ENCODE data around the gene HMCN1. TPM values are rescaled to one million over a fixed set of nuclear protein-coding genes. Genes with fewer than 3 reads are reported as not detected.

The HMCN1 gene
- polyA plus RNA-seq, 1 donor from 2014 or later: 0.66 TPM

DNA sequence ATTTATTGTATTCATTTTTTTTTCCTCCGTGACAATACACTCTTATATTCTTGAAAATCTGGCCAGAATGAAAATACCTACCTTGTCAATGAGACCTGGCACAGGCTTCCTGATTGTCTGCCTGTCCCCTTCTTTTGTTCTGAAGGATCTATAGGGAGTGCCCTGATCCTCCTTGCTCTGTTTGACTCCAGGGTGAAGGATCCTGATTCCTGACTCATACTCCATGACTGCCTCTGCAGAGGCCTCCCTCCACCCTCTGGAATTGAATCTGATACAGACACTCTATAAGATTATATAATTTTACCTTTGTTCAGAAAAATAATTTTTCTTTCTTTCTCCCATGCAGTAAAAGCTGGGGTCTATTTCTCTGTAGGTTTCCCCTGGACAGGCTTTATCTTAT, 116.2 kb downstream of the HMCN1 start:
- no peak overlapping the region for H3K27ac ChIP-seq (ENCODE audit: low read length)
- H3K9ac ChIP-seq (ENCODE audit: low read length): no peak overlapping the region
- H2AFZ ChIP-seq (ENCODE audit: low read depth, low read length): no peak overlapping the region
- H3K4me3 ChIP-seq (ENCODE audit: low read length): no peak overlapping the region
- no peaks in the 10 kb centered on the region for H3K36me3 ChIP-seq (ENCODE audit: insufficient read depth, low read length)
- H3K4me2 ChIP-seq (ENCODE audit: low read length): no peak overlapping the region
- no peaks in the 10 kb centered on the region for H3K27me3 ChIP-seq (ENCODE audit: insufficient read depth, low read depth, low read length)
- H3K9me2 ChIP-seq (ENCODE audit: insufficient read depth, low read length): no peaks in the 10 kb centered on the region
- no peaks in the 10 kb centered on the region for H3K79me2 ChIP-seq (replicated peaks; ENCODE audit: insufficient read depth, low read length)
- no peaks in the 10 kb centered on the region for H3K9me3 ChIP-seq (ENCODE audit: low read length)
- TF ChIP-seq POLR2AphosphoS5 (IDR thresholded peaks at IDR 0.05): no peak
- TF ChIP-seq RAD21 (conservative IDR thresholded peaks at IDR 0.05): no peak
- TF ChIP-seq SMC3 (conservative IDR thresholded peaks at IDR 0.05; ENCODE audit: poor library complexity): no peak
- TF ChIP-seq TAF1 (IDR thresholded peaks at IDR 0.05; ENCODE audit: low read depth): no peak
- TF ChIP-seq, protein P1, sequence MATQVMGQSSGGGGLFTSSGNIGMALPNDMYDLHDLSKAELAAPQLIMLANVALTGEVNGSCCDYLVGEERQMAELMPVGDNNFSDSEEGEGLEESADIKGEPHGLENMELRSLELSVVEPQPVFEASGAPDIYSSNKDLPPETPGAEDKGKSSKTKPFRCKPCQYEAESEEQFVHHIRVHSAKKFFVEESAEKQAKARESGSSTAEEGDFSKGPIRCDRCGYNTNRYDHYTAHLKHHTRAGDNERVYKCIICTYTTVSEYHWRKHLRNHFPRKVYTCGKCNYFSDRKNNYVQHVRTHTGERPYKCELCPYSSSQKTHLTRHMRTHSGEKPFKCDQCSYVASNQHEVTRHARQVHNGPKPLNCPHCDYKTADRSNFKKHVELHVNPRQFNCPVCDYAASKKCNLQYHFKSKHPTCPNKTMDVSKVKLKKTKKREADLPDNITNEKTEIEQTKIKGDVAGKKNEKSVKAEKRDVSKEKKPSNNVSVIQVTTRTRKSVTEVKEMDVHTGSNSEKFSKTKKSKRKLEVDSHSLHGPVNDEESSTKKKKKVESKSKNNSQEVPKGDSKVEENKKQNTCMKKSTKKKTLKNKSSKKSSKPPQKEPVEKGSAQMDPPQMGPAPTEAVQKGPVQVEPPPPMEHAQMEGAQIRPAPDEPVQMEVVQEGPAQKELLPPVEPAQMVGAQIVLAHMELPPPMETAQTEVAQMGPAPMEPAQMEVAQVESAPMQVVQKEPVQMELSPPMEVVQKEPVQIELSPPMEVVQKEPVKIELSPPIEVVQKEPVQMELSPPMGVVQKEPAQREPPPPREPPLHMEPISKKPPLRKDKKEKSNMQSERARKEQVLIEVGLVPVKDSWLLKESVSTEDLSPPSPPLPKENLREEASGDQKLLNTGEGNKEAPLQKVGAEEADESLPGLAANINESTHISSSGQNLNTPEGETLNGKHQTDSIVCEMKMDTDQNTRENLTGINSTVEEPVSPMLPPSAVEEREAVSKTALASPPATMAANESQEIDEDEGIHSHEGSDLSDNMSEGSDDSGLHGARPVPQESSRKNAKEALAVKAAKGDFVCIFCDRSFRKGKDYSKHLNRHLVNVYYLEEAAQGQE (IDR thresholded peaks at IDR 0.05; ENCODE audit: borderline replicate concordance): no peak
- TF ChIP-seq EP300 (conservative IDR thresholded peaks at IDR 0.05; ENCODE audit: poor library complexity, severe bottlenecking): no peak
- no peak for TF ChIP-seq EZH2 (IDR thresholded peaks at IDR 0.05; ENCODE audit: borderline replicate concordance, insufficient read depth, low read length, poor library complexity, severe bottlenecking)
- TF ChIP-seq MXI1 (conservative IDR thresholded peaks at IDR 0.05; ENCODE audit: poor library complexity, severe bottlenecking): no peak
- TF ChIP-seq, protein P2, sequence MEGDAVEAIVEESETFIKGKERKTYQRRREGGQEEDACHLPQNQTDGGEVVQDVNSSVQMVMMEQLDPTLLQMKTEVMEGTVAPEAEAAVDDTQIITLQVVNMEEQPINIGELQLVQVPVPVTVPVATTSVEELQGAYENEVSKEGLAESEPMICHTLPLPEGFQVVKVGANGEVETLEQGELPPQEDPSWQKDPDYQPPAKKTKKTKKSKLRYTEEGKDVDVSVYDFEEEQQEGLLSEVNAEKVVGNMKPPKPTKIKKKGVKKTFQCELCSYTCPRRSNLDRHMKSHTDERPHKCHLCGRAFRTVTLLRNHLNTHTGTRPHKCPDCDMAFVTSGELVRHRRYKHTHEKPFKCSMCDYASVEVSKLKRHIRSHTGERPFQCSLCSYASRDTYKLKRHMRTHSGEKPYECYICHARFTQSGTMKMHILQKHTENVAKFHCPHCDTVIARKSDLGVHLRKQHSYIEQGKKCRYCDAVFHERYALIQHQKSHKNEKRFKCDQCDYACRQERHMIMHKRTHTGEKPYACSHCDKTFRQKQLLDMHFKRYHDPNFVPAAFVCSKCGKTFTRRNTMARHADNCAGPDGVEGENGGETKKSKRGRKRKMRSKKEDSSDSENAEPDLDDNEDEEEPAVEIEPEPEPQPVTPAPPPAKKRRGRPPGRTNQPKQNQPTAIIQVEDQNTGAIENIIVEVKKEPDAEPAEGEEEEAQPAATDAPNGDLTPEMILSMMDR (IDR thresholded peaks at IDR 0.05; ENCODE audit: poor library complexity, severe bottlenecking): no peak
- H3F3A ChIP-seq (ENCODE audit: insufficient read depth, low read length, poor library complexity, severe bottlenecking): no peaks in the 10 kb centered on the region
- no peaks in the 10 kb centered on the region for H4K20me1 ChIP-seq (ENCODE audit: insufficient read depth)

DNA sequence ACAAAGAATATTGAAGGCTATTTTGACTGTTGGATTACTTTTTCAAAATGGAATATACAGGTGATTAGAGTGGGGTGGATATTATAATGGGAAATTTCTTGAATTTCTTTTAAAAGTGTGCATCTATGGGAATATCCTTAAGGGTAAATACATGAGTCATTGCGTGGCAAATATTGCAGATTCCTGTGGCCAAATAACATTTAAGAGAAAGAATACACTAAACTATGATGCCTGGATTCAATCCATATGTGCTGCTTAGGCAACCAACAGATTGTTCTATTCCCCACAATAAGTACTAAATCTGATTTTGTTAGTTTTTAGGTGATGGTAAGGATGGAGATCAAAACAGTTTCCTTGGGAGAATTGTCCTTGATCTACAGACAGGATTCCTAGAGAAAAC, 119.5 kb downstream of the HMCN1 start:
- H3F3A ChIP-seq (ENCODE audit: insufficient read depth, low read length, poor library complexity, severe bottlenecking): no peaks in the 10 kb centered on the region
- no peaks in the 10 kb centered on the region for H3K9me3 ChIP-seq (ENCODE audit: low read length)
- no peaks in the 10 kb centered on the region for H3K79me2 ChIP-seq (replicated peaks; ENCODE audit: insufficient read depth, low read length)
- no peaks in the 10 kb centered on the region for H4K20me1 ChIP-seq (ENCODE audit: insufficient read depth)
- H3K27ac ChIP-seq (ENCODE audit: low read length): no peak overlapping the region
- H2AFZ ChIP-seq (ENCODE audit: low read depth, low read length): no peak overlapping the region
- H3K9me2 ChIP-seq (ENCODE audit: insufficient read depth, low read length): no peaks in the 10 kb centered on the region
- H3K36me3 ChIP-seq (ENCODE audit: insufficient read depth, low read length): no peaks in the 10 kb centered on the region
- no peaks in the 10 kb centered on the region for H3K27me3 ChIP-seq (ENCODE audit: insufficient read depth, low read depth, low read length)
- no peak for TF ChIP-seq TAF1 (IDR thresholded peaks at IDR 0.05; ENCODE audit: low read depth)
- TF ChIP-seq, protein P1 (IDR thresholded peaks at IDR 0.05; ENCODE audit: borderline replicate concordance): no peak
- no peak for TF ChIP-seq EP300 (conservative IDR thresholded peaks at IDR 0.05; ENCODE audit: poor library complexity, severe bottlenecking)
- TF ChIP-seq EZH2 (IDR thresholded peaks at IDR 0.05; ENCODE audit: borderline replicate concordance, insufficient read depth, low read length, poor library complexity, severe bottlenecking): no peak
- no peak for TF ChIP-seq POLR2AphosphoS5 (IDR thresholded peaks at IDR 0.05)
- no peak for TF ChIP-seq MXI1 (conservative IDR thresholded peaks at IDR 0.05; ENCODE audit: poor library complexity, severe bottlenecking)
- TF ChIP-seq, protein P2 (IDR thresholded peaks at IDR 0.05; ENCODE audit: poor library complexity, severe bottlenecking): no peak
- TF ChIP-seq RAD21 (conservative IDR thresholded peaks at IDR 0.05): no peak
- TF ChIP-seq SMC3 (conservative IDR thresholded peaks at IDR 0.05; ENCODE audit: poor library complexity): no peak
- H3K9ac ChIP-seq (ENCODE audit: low read length): no peak overlapping the region
- H3K4me3 ChIP-seq (ENCODE audit: low read length): no peak overlapping the region
- no peak overlapping the region for H3K4me2 ChIP-seq (ENCODE audit: low read length)
